UCSD-AML1 (cell line): Measurements from ENCODE around the gene MAP6.
A peak's percentile ranks its signal among the peaks of the same experiment; 100 is the strongest.
"Not testable (repeated sequence)": the region's sequence is repeated elsewhere in the genome, so short reads cannot be mapped to it uniquely, and the experiment has no call there.

Source experiments
- DNase-seq: peaks from one replicate; lab custom pipeline; 2025; ENCODE audit not compliant: unreplicated experiment; lab: John Stamatoyannopoulos, UW

MAP6 gene

GRCh38 chr11:75668451-75669297 lies at the start of gene MAP6:
Gene MAP6, minus strand, starts transcription at chr11:75669038. Its CDS starts 669 bp downstream, at chr11:75668369.
- DNase-seq: no peak

GRCh38 chr11:75717608-75718418 lies 49.0 kb upstream of the MAP6 start, which contains the start of gene MOGAT2:
Gene MOGAT2, plus strand, starts transcription at chr11:75717838. Its CDS starts 51 bp downstream, at chr11:75717889.
- no peak for DNase-seq

- DNase-seq: no peak
These were observed 47.8 kb upstream of the MAP6 start for GRCh38 chr11:75716659-75717058.

GRCh38 chr11:75715688-75716087 lies 46.9 kb upstream of the MAP6 start:
- no peak for DNase-seq

- DNase-seq: no peak
These were observed 45.4 kb upstream of the MAP6 start for GRCh38 chr11:75714211-75714610.

- peak; percentile 64 for DNase-seq
These were observed 37.5 kb upstream of the MAP6 start for GRCh38 chr11:75706260-75706729.

GRCh38 chr11:75705541-75705940 lies 36.7 kb upstream of the MAP6 start:
- DNase-seq: no peak

GRCh38 chr11:75703695-75704237 lies 34.9 kb upstream of the MAP6 start:
- no peak for DNase-seq

- no peak for DNase-seq
These were observed 32.1 kb upstream of the MAP6 start for GRCh38 chr11:75700940-75701339.

GRCh38 chr11:75697906-75698581 lies 29.2 kb upstream of the MAP6 start:
- no peak for DNase-seq

- DNase-seq: no peak
These were observed 23.0 kb upstream of the MAP6 start for GRCh38 chr11:75691804-75692203.

- no peak for DNase-seq
These were observed 21.2 kb upstream of the MAP6 start for GRCh38 chr11:75689863-75690609.

- DNase-seq: not testable (repeated sequence)
These were observed 15.0 kb upstream of the MAP6 start for GRCh38 chr11:75683856-75684255.

- no peak for DNase-seq
These were observed 10.7 kb upstream of the MAP6 start for GRCh38 chr11:75679566-75679965.

GRCh38 chr11:75678620-75679259 lies 9.9 kb upstream of the MAP6 start:
- no peak for DNase-seq

- DNase-seq: no peak
These were observed 9.1 kb upstream of the MAP6 start for GRCh38 chr11:75677909-75678308.

- no peak for DNase-seq
These were observed 8.4 kb upstream of the MAP6 start for GRCh38 chr11:75677275-75677674.

GRCh38 chr11:75673977-75674582 lies 5.2 kb upstream of the MAP6 start:
- no peak for DNase-seq

- DNase-seq: no peak
These were observed 897 bp downstream of the MAP6 start for GRCh38 chr11:75667831-75668450.
